Thoracic aorta (tissue), 2 donors: ENCODE measurements around the gene E2F4. TPM values are rescaled to one million over a fixed set of nuclear protein-coding genes. Genes with fewer than 3 reads are reported as not detected.

ENCODE experiments used
- ATAC-seq: fragments of 150-250 bp; one replicate; pipeline ENCODE4 v1.8.0; 2017; ENCODE audit warnings: low read depth; ENCODE audit not compliant: insufficient number of reproducible peaks, low FRiP score
- DNase-seq: peaks from one replicate; pipeline ENCODE4 v3.0.0-alpha.2; 2020; ENCODE audit warnings: low spot score
- H3K27ac ChIP-seq, 2 donors: fragments of 200-600 bp; sonication (generic); 1 replicate in 1 of 2; 2 replicates in 1 of 2; pipeline ENCODE4 v1.5.1; 2016; ENCODE audit warnings: mild to moderate bottlenecking in 2 of 2, moderate library complexity in 2 of 2
- H3K27me3 ChIP-seq: fragments of 200-600 bp; sonication (generic); replicated peaks from 2 replicates; pipeline ENCODE4 v1.6.0; 2016; ENCODE audit warnings: mild to moderate bottlenecking; ENCODE audit not compliant: insufficient read depth
- H3K36me3 ChIP-seq: fragments of 200-600 bp; sonication (generic); one replicate; pipeline ENCODE4 v1.5.1; 2016
- H3K4me1 ChIP-seq, 2 donors: fragments of 200-600 bp; sonication (generic); 1 replicate in 1 of 2; 2 replicates in 1 of 2; pipeline versions ENCODE4 v1.5.1 to v1.6.0; 2016; ENCODE audit warnings: low read depth in 2 of 2, mild to moderate bottlenecking in 1 of 2; ENCODE audit not compliant: control insufficient read depth in 1 of 2
- H3K4me3 ChIP-seq: fragments of 200-600 bp; sonication (generic); 2 replicates; pipeline ENCODE4 v1.5.1; 2016; ENCODE audit warnings: mild to moderate bottlenecking
- H3K9me3 ChIP-seq: fragments of 200-600 bp; sonication (generic); 2 replicates; pipeline ENCODE4 v1.5.1; 2016
- total RNA-seq, 2 donors: library from RNA; depleted of rRNA; stranded (reverse); fragments of >200 nt; gene quantifications; one replicate each; pipeline versions ENCODE4 v1.1.0 to v1.2.3, GENCODE V29; 2016
- TF ChIP-seq, protein P1 (sequence below): fragments of 200-600 bp; sonication (generic); IDR thresholded peaks from one replicate; pipeline ENCODE4 v1.5.1; 2019; ENCODE audit warnings: antibody characterized with exemption

Gene E2F4
- total RNA-seq, 2 donors from 2014 or later: 96.4 to 120 TPM

- Histone ChIP-seq H3K9me3 (no peaks in the 10 kb centered on the region), H3K27me3 (no peaks in the 10 kb centered on the region), H3K4me1 (peaks cover 0 to 10% of the 10 kb centered on the region in 2 donors), H3K4me3 (no peak overlapping the region), H3K36me3 (peaks cover 20% of the 10 kb centered on the region), H3K27ac (no peak overlapping the region)
- ATAC-seq (no peak), DNase-seq (no peak)
- TF ChIP-seq, protein P1, sequence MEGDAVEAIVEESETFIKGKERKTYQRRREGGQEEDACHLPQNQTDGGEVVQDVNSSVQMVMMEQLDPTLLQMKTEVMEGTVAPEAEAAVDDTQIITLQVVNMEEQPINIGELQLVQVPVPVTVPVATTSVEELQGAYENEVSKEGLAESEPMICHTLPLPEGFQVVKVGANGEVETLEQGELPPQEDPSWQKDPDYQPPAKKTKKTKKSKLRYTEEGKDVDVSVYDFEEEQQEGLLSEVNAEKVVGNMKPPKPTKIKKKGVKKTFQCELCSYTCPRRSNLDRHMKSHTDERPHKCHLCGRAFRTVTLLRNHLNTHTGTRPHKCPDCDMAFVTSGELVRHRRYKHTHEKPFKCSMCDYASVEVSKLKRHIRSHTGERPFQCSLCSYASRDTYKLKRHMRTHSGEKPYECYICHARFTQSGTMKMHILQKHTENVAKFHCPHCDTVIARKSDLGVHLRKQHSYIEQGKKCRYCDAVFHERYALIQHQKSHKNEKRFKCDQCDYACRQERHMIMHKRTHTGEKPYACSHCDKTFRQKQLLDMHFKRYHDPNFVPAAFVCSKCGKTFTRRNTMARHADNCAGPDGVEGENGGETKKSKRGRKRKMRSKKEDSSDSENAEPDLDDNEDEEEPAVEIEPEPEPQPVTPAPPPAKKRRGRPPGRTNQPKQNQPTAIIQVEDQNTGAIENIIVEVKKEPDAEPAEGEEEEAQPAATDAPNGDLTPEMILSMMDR: no peak
Measured at GRCh38 chr16:67202426-67202825, 10.5 kb downstream of the E2F4 start.

DNA sequence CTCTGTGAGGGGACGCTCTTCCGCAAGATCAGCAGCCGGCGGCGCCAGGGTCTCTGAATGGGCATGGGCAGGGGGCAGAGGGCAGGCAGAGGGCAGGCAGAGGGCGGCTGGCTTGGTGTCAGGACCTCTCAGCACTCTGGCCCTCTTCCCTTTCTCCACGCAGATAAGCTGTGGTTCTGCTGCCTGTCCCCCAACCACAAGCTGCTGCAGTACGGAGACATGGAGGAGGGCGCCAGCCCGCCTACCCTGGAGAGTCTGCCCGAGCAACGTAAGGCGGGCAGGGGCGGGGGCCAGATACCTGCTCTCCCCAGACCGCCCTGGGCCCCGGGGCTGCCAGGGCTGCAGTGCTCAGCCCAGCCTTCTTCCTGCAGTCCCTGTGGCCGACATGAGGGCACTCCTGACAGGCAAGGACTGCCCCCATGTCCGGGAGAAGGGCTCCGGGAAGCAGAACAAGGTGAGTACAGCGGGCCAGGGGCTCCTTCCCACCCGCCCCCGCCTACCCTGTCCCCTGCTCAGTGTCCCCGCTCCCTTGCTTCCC lies 11.1 kb downstream of the E2F4 start:
- H3K27me3 ChIP-seq: no peaks in the 10 kb centered on the region
- H3K4me3 ChIP-seq: no peak overlapping the region
- no peak for DNase-seq
- TF ChIP-seq, protein P1: no peak
- peaks cover 17% of the 10 kb centered on the region for H3K36me3 ChIP-seq
- no peaks in the 10 kb centered on the region for H3K9me3 ChIP-seq
- H3K27ac ChIP-seq: no peak overlapping the region
- no peak for ATAC-seq
- H3K4me1 ChIP-seq: peaks cover 0 to 5% of the 10 kb centered on the region in 2 donors

GRCh38 chr16:67204076-67204475 lies 12.1 kb downstream of the E2F4 start:
- TF ChIP-seq, protein P1: no peak
- peaks cover 17% of the 10 kb centered on the region for H3K36me3 ChIP-seq

GRCh38 chr16:67206129-67206837 lies 14.3 kb downstream of the E2F4 start:
- ATAC-seq: no peak
- H3K36me3 ChIP-seq: peaks cover 16% of the 10 kb centered on the region
- TF ChIP-seq, protein P1: no peak

More at GRCh38 chr16:67204076-67204475, 12.1 kb downstream of the E2F4 start:
- H3K27me3 ChIP-seq: no peaks in the 10 kb centered on the region
- H3K27ac ChIP-seq: no peak overlapping the region
- no peaks in the 10 kb centered on the region for H3K9me3 ChIP-seq
- ATAC-seq (no peak), DNase-seq (no peak)
- no peaks in the 10 kb centered on the region for H3K4me1 ChIP-seq
- no peak overlapping the region for H3K4me3 ChIP-seq

DNA sequence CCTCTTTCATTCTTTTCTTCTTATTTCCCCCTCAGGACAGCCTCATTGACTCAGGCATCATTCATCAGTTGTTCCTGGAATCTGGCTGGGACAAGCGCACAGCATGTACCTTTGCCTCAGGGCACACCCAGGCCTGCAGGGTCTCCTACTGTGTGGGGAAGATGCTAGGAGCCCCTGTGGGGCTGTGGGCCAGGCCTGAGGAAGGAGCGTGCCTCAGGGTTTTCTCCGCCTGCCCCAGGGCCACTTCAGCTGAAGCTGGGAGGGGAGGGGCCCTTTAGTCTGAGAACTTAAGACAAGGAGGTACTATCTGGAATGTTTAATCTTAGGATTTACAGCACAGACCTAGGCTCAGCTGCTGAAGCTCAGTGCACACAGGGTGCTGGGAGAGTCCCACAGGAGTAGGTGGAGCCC lies 14.9 kb downstream of the E2F4 start:
- H3K4me1 ChIP-seq: no peaks in the 10 kb centered on the region
- H3K9me3 ChIP-seq: no peaks in the 10 kb centered on the region
- peaks cover 12% of the 10 kb centered on the region for H3K36me3 ChIP-seq
- no peaks in the 10 kb centered on the region for H3K27me3 ChIP-seq
- TF ChIP-seq, protein P1: no peak
- DNase-seq: no peak
- H3K4me3 ChIP-seq: no peak overlapping the region
- H3K27ac ChIP-seq: no peak overlapping the region
- no peak for ATAC-seq

More at GRCh38 chr16:67206129-67206837, 14.3 kb downstream of the E2F4 start:
- no peak overlapping the region for H3K27ac ChIP-seq
- DNase-seq: no peak
- no peak overlapping the region for H3K4me3 ChIP-seq
- no peaks in the 10 kb centered on the region for H3K9me3 ChIP-seq
- H3K4me1 ChIP-seq: no peaks in the 10 kb centered on the region
- H3K27me3 ChIP-seq: no peaks in the 10 kb centered on the region
